Hepatocyte (in vitro differentiated cells): ENCODE measurements around the gene TIAL1.

Source experiments
- EZH2phosphoT487 ChIP-seq: fragments of 200-600 bp; sonication (generic); IDR thresholded peaks from one replicate; pipeline ENCODE4 v1.6.1; 2018; ENCODE audit warnings: antibody characterized with exemption, mild to moderate bottlenecking, low read depth, moderate library complexity; ENCODE audit not compliant: unreplicated experiment, severe bottlenecking
- TF ChIP-seq, protein P1 (sequence below): fragments of 200-600 bp; sonication (generic); IDR thresholded peaks from 2 replicates; pipeline ENCODE4 v1.5.1; 2016; ENCODE audit warnings: antibody characterized with exemption, mild to moderate bottlenecking; ENCODE audit not compliant: poor library complexity

DNA sequence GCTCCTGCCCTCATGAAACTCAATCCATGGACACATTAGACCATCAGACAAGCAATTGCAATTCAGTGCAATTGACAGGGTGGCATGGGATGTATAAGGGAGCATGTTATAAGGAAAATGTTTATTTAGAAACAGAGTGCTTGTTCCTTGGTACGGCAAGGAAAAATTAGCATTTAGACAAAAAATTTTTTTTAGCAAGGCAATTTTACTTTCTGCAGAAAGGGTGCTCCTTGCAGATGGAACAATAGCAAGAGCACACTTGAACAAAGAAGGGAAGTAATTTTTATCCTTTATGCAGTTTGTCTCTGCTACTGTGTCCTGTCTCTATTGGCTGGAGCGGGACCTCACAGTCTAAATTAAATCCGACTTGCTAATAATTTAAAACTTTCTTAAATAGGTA, 48.2 kb upstream of the TIAL1 start:
- TF ChIP-seq, protein P1, sequence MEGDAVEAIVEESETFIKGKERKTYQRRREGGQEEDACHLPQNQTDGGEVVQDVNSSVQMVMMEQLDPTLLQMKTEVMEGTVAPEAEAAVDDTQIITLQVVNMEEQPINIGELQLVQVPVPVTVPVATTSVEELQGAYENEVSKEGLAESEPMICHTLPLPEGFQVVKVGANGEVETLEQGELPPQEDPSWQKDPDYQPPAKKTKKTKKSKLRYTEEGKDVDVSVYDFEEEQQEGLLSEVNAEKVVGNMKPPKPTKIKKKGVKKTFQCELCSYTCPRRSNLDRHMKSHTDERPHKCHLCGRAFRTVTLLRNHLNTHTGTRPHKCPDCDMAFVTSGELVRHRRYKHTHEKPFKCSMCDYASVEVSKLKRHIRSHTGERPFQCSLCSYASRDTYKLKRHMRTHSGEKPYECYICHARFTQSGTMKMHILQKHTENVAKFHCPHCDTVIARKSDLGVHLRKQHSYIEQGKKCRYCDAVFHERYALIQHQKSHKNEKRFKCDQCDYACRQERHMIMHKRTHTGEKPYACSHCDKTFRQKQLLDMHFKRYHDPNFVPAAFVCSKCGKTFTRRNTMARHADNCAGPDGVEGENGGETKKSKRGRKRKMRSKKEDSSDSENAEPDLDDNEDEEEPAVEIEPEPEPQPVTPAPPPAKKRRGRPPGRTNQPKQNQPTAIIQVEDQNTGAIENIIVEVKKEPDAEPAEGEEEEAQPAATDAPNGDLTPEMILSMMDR = no peak
- no peak for TF ChIP-seq EZH2phosphoT487
